Measurements from ENCODE around the gene NELL2.

NELL2 gene

DNA sequence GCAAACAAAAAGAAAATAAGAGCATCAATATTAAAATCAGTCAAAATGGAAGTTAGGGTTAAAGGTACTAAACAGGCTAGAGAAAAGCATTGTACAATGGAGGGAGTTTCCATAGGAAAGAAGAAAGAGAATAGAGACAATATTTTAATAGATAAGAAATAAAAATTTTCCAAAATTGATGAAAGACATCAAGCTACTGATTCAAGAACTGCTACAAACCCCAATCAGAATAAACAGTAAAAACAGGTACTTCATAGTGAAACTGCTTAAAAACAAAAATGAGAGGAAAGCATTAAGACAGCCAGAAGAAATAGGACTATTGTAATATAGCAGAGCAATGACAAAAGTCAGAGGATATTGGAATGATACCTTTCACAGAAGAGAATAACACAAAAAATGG lies 413.4 kb downstream of the NELL2 start:
- no peak for DNase-seq (ENCODE audit: low spot score)

DNA sequence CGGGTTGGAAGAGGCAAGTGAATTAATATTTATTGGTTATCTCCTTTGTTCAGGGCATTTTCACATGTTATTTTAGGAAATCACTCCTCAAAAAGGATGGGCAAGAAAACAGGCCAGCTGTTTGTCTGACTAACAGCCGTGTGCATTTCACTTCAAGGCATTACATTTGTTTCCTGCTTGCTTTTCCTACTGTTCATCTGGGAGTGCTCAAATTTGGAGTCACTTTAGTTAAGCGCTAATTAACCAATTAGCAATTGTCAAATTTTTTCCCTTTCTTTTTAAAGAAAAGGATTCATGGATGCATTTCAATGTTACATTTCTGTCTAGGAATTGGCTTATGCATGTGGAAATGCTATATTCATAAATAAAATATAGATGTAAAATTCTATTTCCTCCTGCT lies 415.9 kb downstream of the NELL2 start:
- DNase-seq (ENCODE audit: low spot score): no peak

DNA sequence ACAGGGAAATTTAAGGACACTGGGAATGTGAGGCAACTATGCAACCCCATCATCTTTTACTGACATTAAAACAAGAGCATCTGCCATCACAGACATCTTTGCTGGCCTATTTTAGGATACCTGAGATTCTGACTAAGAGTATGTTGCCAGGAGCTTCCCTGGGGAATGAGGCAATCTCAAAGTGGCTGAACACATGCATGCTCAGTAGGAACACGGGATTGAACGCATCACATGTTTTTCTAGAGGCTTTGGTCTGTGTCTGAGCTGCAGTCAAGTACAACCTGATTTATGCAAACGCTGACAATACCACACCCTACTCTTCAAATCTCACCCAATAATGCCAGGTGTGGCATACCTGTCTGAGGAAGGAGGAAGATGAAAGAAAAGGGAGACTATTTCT lies 416.5 kb downstream of the NELL2 start:
- DNase-seq (ENCODE audit: low spot score): no peak
